HCT116 (cell line): ENCODE data around the gene PPM1E. TPM values are rescaled to one million over a fixed set of nuclear protein-coding genes. Genes with fewer than 3 reads are reported as not detected.

Experiments used
- ATAC-seq: fragments of 200-7000 bp; cut with Tn5 transposase; 2 replicates; pipeline ENCODE4 v1.9.1; 2020; ENCODE audit warnings: mild to moderate bottlenecking, moderate library complexity
- BruUV-seq: library from RNA; stranded (reverse); fragments of 400-500 nt; replicated peaks from 2 replicates; lab custom pipeline; 2021; lab: Mats Ljungman, UMichigan
- CTCF ChIA-PET: fragments of 300-600 bp; sonication (Branson Sonifier 250); formaldehyde crosslinking; loops from one replicate; lab custom pipeline; 2021; ENCODE audit warnings: antibody characterized with exemption; lab: Charles Lee
- POLR2A ChIA-PET: fragments of 300-600, 350-600 bp; sonication (Branson Sonifier 250); formaldehyde crosslinking; loops from one replicate; lab custom pipeline; 2021; ENCODE audit warnings: antibody characterized with exemption; lab: Charles Lee
- RAD21 ChIA-PET, 2 experiments: fragments of 300-600 bp; sonication (Branson Sonifier 250); formaldehyde crosslinking; loops; one replicate each; lab custom pipeline; 2023; ENCODE audit warnings: low total read pairs in 2 of 2; ENCODE audit not compliant: uncharacterized antibody in 2 of 2, unreplicated experiment in 2 of 2, low non-redundant PET in 1 of 2; lab: Charles Lee
- DNase-seq: peaks from one replicate; pipeline ENCODE4 v3.0.0-alpha.2; 2010; ENCODE audit warnings: low read depth, low spot score
- H2AFZ ChIP-seq: fragments of 200-600 bp; shearing (Covaris generic), sonication (generic); 2 replicates; pipeline ENCODE4 v1.6.1; 2017; ENCODE audit warnings: low read depth, mixed run types, mixed read lengths, antibody characterized with exemption, low read length; ENCODE audit not compliant: poor library complexity, severe bottlenecking
- H3K27ac ChIP-seq: 2 replicates; pipeline ENCODE4 v1.5.1; 2012; ENCODE audit warnings: low read depth, low read length
- H3K27me3 ChIP-seq: fragments of 200-600 bp; sonication (generic); 2 replicates; pipeline ENCODE4 v1.6.1; 2016; ENCODE audit warnings: mixed run types, low read length, mixed read lengths; ENCODE audit not compliant: insufficient read depth
- H3K36me3 ChIP-seq, 2 experiments: fragments of 200-500 bp in 1 of 2; fragments of 200-600 bp in 1 of 2; sonication (Bioruptor generic) in 1 of 2; sonication (generic) in 1 of 2; 2 replicates each; pipeline versions ENCODE4 v1.5.1 to v1.6.1; 2014 to 2016; ENCODE audit warnings: low read length in 2 of 2, inconsistent platforms in 1 of 2, mixed read lengths in 1 of 2, mixed run types in 1 of 2; ENCODE audit not compliant: insufficient read depth in 2 of 2, control insufficient read depth in 1 of 2
- H3K4me1 ChIP-seq, 2 experiments: fragments of 200-600 bp in 1 of 2; sonication (generic) in 1 of 2; 2 replicates each; pipeline versions ENCODE4 v1.5.1 to v1.6.1; 2012 to 2017; ENCODE audit warnings: low read length in 2 of 2, inconsistent platforms in 1 of 2, mild to moderate bottlenecking in 1 of 2, mixed read lengths in 1 of 2, mixed run types in 1 of 2, moderate library complexity in 1 of 2; ENCODE audit not compliant: insufficient read depth in 2 of 2, control insufficient read depth in 1 of 2
- H3K4me2 ChIP-seq: fragments of 200-600 bp; sonication (generic); 2 replicates; pipeline ENCODE4 v1.6.1; 2017; ENCODE audit warnings: mixed run types, low read length, mixed read lengths
- H3K4me3 ChIP-seq, 2 experiments: fragments of 200-600 bp in 1 of 2; sonication (generic) in 1 of 2; replicated peaks in 1 of 2; 2 replicates each; pipeline ENCODE4 v1.5.1; 2011 to 2016; ENCODE audit warnings: low read length in 2 of 2, control low read depth in 1 of 2, low read depth in 1 of 2, mild to moderate bottlenecking in 1 of 2, mixed read lengths in 1 of 2, mixed run types in 1 of 2
- H3K79me2 ChIP-seq: fragments of 200-600 bp; sonication (generic); 2 replicates; pipeline ENCODE4 v1.6.1; 2017; ENCODE audit warnings: mild to moderate bottlenecking, mixed run types, low read length, moderate library complexity, mixed read lengths; ENCODE audit not compliant: insufficient read depth
- H3K9ac ChIP-seq: fragments of 200-600 bp; sonication (generic); 2 replicates; pipeline ENCODE4 v1.6.1; 2016; ENCODE audit warnings: low read length, mixed read lengths
- H3K9me2 ChIP-seq: fragments of 200-600 bp; sonication (generic), shearing (Covaris generic); 2 replicates; pipeline ENCODE4 v1.6.1; 2017; ENCODE audit warnings: mixed run types, mild to moderate bottlenecking, moderate library complexity; ENCODE audit not compliant: insufficient read depth
- H3K9me3 ChIP-seq, 2 experiments: fragments of 200-500 bp in 1 of 2; fragments of 200-600 bp in 1 of 2; sonication (Bioruptor generic) in 1 of 2; sonication (generic) in 1 of 2; 2 replicates each; pipeline ENCODE4 v1.6.1; 2014 to 2017; ENCODE audit warnings: low read length in 2 of 2, mixed read lengths in 2 of 2, inconsistent platforms in 1 of 2, low read depth in 1 of 2, mild to moderate bottlenecking in 1 of 2, mixed run types in 1 of 2, moderate library complexity in 1 of 2; ENCODE audit not compliant: control insufficient read depth in 1 of 2, insufficient read depth in 1 of 2
- H4K20me1 ChIP-seq: fragments of 200-600 bp; sonication (generic), shearing (Covaris generic); 2 replicates; pipeline ENCODE4 v1.6.1; 2017; ENCODE audit warnings: mixed run types, mild to moderate bottlenecking, moderate library complexity; ENCODE audit not compliant: insufficient read depth
- CBX3 ChIP-seq: IDR thresholded peaks from 2 replicates; pipeline ENCODE4 v1.6.1; 2012; ENCODE audit warnings: low read depth
- CEBPB ChIP-seq: IDR thresholded peaks from 2 replicates; pipeline ENCODE4 v1.6.1; 2012; ENCODE audit warnings: low read depth
- EGR1 ChIP-seq: IDR thresholded peaks from 2 replicates; pipeline ENCODE4 v1.6.1; 2012; ENCODE audit warnings: low read depth
- ELF1 ChIP-seq: IDR thresholded peaks from 2 replicates; pipeline ENCODE4 v1.6.1; 2012; ENCODE audit warnings: low read depth, borderline replicate concordance
- EZH2 ChIP-seq: fragments of 200-600 bp; sonication (generic); IDR thresholded peaks from 2 replicates; pipeline ENCODE4 v1.6.1; 2017; ENCODE audit warnings: antibody characterized with exemption, mixed run types
- EZH2phosphoT487 ChIP-seq: fragments of 200-600 bp; IDR thresholded peaks from 2 replicates; pipeline ENCODE4 v1.6.1; 2018; ENCODE audit warnings: antibody characterized with exemption, borderline replicate concordance
- FOSL1 ChIP-seq: IDR thresholded peaks from 2 replicates; pipeline ENCODE4 v1.6.1; 2012; ENCODE audit warnings: low read depth
- JUND ChIP-seq: IDR thresholded peaks from 2 replicates; pipeline ENCODE4 v1.6.1; 2012
- POLR2A ChIP-seq: IDR thresholded peaks from 2 replicates; pipeline ENCODE4 v1.7.0; 2011; ENCODE audit warnings: borderline replicate concordance; ENCODE audit not compliant: insufficient read depth, insufficient read length; ENCODE audit errors: extremely low read depth
- POLR2AphosphoS5 ChIP-seq: IDR thresholded peaks from 2 replicates; pipeline ENCODE4 v1.6.1; 2011; ENCODE audit warnings: mild to moderate bottlenecking, low read depth, low read length, moderate library complexity
- SIN3A ChIP-seq: IDR thresholded peaks from 2 replicates; pipeline ENCODE4 v1.6.1; 2012; ENCODE audit warnings: low read depth
- SP1 ChIP-seq: IDR thresholded peaks from 2 replicates; pipeline ENCODE4 v1.6.1; 2012; ENCODE audit warnings: low read depth
- SRF ChIP-seq: IDR thresholded peaks from 2 replicates; pipeline ENCODE4 v1.6.1; 2012; ENCODE audit warnings: low read depth
- ZFX ChIP-seq: fragments of 450-650 bp; IDR thresholded peaks from 2 replicates; pipeline ENCODE4 v1.6.1; 2017
- ZNF274 ChIP-seq: fragments of 200-500 bp; sonication (Bioruptor generic); IDR thresholded peaks from 2 replicates; pipeline ENCODE4 v1.6.1; 2014; ENCODE audit warnings: mild to moderate bottlenecking, low read depth, low read length, inconsistent platforms
- intact Hi-C: fragments of 100-400 bp; cut with micrococcal nuclease; formaldehyde crosslinking; loops from 2 replicates; pipeline ENCODE4 v1.10.0; 2022
- total RNA-seq: library from RNA; stranded (reverse); gene quantifications from one replicate; pipeline ENCODE4 v1.2.1, GENCODE V29; 2021; ENCODE audit not compliant: unreplicated experiment
- TF ChIP-seq, protein P1 (sequence below): IDR thresholded peaks from 2 replicates; pipeline ENCODE4 v1.6.1; 2011; ENCODE audit warnings: mild to moderate bottlenecking, low read length, moderate library complexity; ENCODE audit not compliant: insufficient replicate concordance; ENCODE audit errors: extremely low read depth
- TF ChIP-seq, protein P2 (sequence below): IDR thresholded peaks from 2 replicates; pipeline ENCODE4 v1.6.1; 2012
- TF ChIP-seq, protein P3 (sequence below): IDR thresholded peaks from 2 replicates; pipeline ENCODE4 v1.6.1; 2012; ENCODE audit warnings: low read depth
- TF ChIP-seq, protein P4 (sequence below), 3 experiments: fragments of 200-600 bp in 1 of 3; sonication (generic) in 1 of 3; IDR thresholded peaks in 2 of 3; conservative IDR thresholded peaks in 1 of 3; 2 replicates each; pipeline ENCODE4 v1.5.1; 2012 to 2017; ENCODE audit warnings: low read depth in 2 of 3, low read length in 2 of 3, antibody characterized with exemption in 1 of 3, borderline replicate concordance in 1 of 3, control low read depth in 1 of 3, mild to moderate bottlenecking in 1 of 3, mixed read lengths in 1 of 3, mixed run types in 1 of 3, moderate library complexity in 1 of 3; ENCODE audit not compliant: insufficient read depth in 1 of 3
- TF ChIP-seq, protein P5 (sequence below): IDR thresholded peaks from 2 replicates; pipeline ENCODE4 v1.6.1; 2012

PPM1E gene
- total RNA-seq, 1 experiment from 2014 or later, result 0.02 TPM

DNA sequence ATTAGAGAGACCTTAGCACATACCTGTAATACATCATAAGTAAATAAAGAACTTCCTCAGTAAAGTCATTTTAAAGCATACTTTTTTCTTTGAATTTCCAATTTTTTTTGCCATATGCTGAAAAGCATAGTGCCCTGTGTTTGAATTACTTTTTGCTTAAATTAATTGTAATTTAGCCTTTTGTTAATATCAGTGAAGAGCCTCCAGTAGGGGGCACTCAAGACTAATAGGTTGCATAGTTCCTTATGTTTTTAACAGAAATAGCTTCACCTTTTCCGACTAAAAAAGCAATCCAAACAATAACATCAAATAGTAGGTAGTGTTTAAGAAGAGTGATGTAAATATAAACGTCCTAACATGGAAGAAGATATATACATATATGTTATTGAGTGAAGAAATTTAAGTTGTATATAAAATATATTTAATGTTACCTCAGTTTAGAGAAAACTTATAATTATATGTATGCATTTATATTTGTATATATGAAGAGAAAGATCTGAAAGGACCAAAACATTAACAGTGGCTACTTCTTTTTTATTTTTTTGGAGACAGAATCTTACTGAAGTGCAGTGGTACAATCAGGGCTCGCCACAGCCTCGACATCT is 44.6 kb upstream of the PPM1E start:
- no peaks in the 10 kb centered on the region for H3K9me3 ChIP-seq
- H4K20me1 ChIP-seq, result no peaks in the 10 kb centered on the region
- POLR2A ChIA-PET, result interaction anchor here (1.0 to 2.0 kb wide), 2 partner anchors 80 to 293 kb away, joined by 3 to 11 read pairs; no protein-coding TSS in a partner anchor
- no peaks in the 10 kb centered on the region for H3K9me2 ChIP-seq
- intact Hi-C loops, result loop anchor here (1.0 kb wide), 1 partner anchor 294 kb away; no protein-coding TSS in a partner anchor
- no peak overlapping the region for H3K4me2 ChIP-seq
- no peak overlapping the region for H3K9ac ChIP-seq
- CTCF ChIA-PET, result interaction anchor here (0.6 to 3.0 kb wide), 21 partner anchors 11 to 599 kb away, joined by 3 to 101 read pairs (median 3); partner anchors contain the start of genes PRR11 and SKA2
- DNase-seq (peak; percentile 56), ATAC-seq (peak; percentile 64)
- no peaks in the 10 kb centered on the region for H3K4me1 ChIP-seq
- H3K27ac ChIP-seq, result no peak overlapping the region
- H3K79me2 ChIP-seq, result no peaks in the 10 kb centered on the region
- no peak overlapping the region for H3K4me3 ChIP-seq
- H2AFZ ChIP-seq, result no peak overlapping the region
- no peaks in the 10 kb centered on the region for H3K27me3 ChIP-seq
- H3K36me3 ChIP-seq, result peaks cover 5 to 21% of the 10 kb centered on the region in 2 experiments; a peak in 3 of 4 replicates
- BruUV-seq, result no TSS peak
- RAD21 ChIA-PET, result interaction anchor here (0.6 to 1.4 kb wide), 2 partner anchors 293 to 294 kb away, joined by 5 to 13 read pairs (median 12); no protein-coding TSS in a partner anchor
- TF ChIP-seq ZFX (no peak), EZH2phosphoT487 (no peak), POLR2A (no peak), EZH2 (no peak), EGR1 (no peak), ELF1 (0 out of 2 replicates have a peak, but pooled peaks have one; percentile 12), SRF (peak; percentile 17; the same call in 1 of the 2 replicates), JUND (0 out of 2 replicates have a peak, but pooled peaks have one; percentile 19), POLR2AphosphoS5 (no peak), FOSL1 (0 out of 2 replicates have a peak, but pooled peaks have one; percentile 5), ZNF274 (no peak), CEBPB (no peak), SIN3A (no peak), SP1 (peak; percentile 24; the same call in 1 of the 2 replicates), CBX3 (no peak)
- TF ChIP-seq, protein P1, sequence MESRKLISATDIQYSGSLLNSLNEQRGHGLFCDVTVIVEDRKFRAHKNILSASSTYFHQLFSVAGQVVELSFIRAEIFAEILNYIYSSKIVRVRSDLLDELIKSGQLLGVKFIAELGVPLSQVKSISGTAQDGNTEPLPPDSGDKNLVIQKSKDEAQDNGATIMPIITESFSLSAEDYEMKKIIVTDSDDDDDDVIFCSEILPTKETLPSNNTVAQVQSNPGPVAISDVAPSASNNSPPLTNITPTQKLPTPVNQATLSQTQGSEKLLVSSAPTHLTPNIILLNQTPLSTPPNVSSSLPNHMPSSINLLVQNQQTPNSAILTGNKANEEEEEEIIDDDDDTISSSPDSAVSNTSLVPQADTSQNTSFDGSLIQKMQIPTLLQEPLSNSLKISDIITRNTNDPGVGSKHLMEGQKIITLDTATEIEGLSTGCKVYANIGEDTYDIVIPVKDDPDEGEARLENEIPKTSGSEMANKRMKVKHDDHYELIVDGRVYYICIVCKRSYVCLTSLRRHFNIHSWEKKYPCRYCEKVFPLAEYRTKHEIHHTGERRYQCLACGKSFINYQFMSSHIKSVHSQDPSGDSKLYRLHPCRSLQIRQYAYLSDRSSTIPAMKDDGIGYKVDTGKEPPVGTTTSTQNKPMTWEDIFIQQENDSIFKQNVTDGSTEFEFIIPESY, result no peak
- TF ChIP-seq, protein P2, sequence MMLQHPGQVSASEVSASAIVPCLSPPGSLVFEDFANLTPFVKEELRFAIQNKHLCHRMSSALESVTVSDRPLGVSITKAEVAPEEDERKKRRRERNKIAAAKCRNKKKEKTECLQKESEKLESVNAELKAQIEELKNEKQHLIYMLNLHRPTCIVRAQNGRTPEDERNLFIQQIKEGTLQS, result no peak
- TF ChIP-seq, protein P3, sequence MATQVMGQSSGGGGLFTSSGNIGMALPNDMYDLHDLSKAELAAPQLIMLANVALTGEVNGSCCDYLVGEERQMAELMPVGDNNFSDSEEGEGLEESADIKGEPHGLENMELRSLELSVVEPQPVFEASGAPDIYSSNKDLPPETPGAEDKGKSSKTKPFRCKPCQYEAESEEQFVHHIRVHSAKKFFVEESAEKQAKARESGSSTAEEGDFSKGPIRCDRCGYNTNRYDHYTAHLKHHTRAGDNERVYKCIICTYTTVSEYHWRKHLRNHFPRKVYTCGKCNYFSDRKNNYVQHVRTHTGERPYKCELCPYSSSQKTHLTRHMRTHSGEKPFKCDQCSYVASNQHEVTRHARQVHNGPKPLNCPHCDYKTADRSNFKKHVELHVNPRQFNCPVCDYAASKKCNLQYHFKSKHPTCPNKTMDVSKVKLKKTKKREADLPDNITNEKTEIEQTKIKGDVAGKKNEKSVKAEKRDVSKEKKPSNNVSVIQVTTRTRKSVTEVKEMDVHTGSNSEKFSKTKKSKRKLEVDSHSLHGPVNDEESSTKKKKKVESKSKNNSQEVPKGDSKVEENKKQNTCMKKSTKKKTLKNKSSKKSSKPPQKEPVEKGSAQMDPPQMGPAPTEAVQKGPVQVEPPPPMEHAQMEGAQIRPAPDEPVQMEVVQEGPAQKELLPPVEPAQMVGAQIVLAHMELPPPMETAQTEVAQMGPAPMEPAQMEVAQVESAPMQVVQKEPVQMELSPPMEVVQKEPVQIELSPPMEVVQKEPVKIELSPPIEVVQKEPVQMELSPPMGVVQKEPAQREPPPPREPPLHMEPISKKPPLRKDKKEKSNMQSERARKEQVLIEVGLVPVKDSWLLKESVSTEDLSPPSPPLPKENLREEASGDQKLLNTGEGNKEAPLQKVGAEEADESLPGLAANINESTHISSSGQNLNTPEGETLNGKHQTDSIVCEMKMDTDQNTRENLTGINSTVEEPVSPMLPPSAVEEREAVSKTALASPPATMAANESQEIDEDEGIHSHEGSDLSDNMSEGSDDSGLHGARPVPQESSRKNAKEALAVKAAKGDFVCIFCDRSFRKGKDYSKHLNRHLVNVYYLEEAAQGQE, result no peak
- TF ChIP-seq, protein P4, sequence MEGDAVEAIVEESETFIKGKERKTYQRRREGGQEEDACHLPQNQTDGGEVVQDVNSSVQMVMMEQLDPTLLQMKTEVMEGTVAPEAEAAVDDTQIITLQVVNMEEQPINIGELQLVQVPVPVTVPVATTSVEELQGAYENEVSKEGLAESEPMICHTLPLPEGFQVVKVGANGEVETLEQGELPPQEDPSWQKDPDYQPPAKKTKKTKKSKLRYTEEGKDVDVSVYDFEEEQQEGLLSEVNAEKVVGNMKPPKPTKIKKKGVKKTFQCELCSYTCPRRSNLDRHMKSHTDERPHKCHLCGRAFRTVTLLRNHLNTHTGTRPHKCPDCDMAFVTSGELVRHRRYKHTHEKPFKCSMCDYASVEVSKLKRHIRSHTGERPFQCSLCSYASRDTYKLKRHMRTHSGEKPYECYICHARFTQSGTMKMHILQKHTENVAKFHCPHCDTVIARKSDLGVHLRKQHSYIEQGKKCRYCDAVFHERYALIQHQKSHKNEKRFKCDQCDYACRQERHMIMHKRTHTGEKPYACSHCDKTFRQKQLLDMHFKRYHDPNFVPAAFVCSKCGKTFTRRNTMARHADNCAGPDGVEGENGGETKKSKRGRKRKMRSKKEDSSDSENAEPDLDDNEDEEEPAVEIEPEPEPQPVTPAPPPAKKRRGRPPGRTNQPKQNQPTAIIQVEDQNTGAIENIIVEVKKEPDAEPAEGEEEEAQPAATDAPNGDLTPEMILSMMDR (IDR thresholded peaks at IDR 0.05 in 2 of 3, conservative IDR thresholded peaks at IDR 0.05 in 1 of 3; ENCODE audit: borderline replicate concordance in 1 of 3, insufficient read depth in 1 of 3, low read depth in 2 of 3, low read length in 2 of 3), result peak; percentile 79 to 98 (median 85)
- TF ChIP-seq, protein P5, sequence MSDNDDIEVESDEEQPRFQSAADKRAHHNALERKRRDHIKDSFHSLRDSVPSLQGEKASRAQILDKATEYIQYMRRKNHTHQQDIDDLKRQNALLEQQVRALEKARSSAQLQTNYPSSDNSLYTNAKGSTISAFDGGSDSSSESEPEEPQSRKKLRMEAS, result no peak
